MM.1S (cell line): ENCODE data around the gene HOXA11.

Experiments used
- DNase-seq: peaks from one replicate; pipeline ENCODE4 v3.0.0-alpha.2; 2015
- H2AFZ ChIP-seq: fragments of 300-600 bp; sonication (generic); 2 replicates; pipeline ENCODE4 v1.6.0; 2016; ENCODE audit warnings: antibody characterized with exemption, low read length
- H3F3A ChIP-seq: fragments of 300-600 bp; sonication (generic); 2 replicates; pipeline ENCODE4 v1.6.1; 2016; ENCODE audit warnings: mild to moderate bottlenecking, antibody characterized with exemption, low read length, moderate library complexity, mixed read lengths; ENCODE audit not compliant: insufficient read depth
- H3K27ac ChIP-seq: fragments of 300-600 bp; sonication (generic); 2 replicates; pipeline ENCODE4 v1.5.1; 2016; ENCODE audit warnings: mild to moderate bottlenecking, low read length
- H3K27me3 ChIP-seq: fragments of 300-600 bp; sonication (generic); replicated peaks from 2 replicates; pipeline ENCODE4 v1.6.0; 2016; ENCODE audit warnings: low read length; ENCODE audit not compliant: insufficient read depth
- H3K36me3 ChIP-seq: fragments of 300-600 bp; sonication (generic); replicated peaks from 2 replicates; pipeline ENCODE4 v1.6.1; 2016; ENCODE audit warnings: mild to moderate bottlenecking, low read length, mixed read lengths; ENCODE audit not compliant: insufficient read depth
- H3K4me1 ChIP-seq: fragments of 300-600 bp; sonication (generic); 2 replicates; pipeline ENCODE4 v1.6.1; 2016; ENCODE audit warnings: low read length, mixed read lengths
- H3K4me2 ChIP-seq: fragments of 300-600 bp; sonication (generic); 2 replicates; pipeline ENCODE4 v1.6.0; 2016; ENCODE audit warnings: low read depth, low read length
- H3K4me3 ChIP-seq: fragments of 300-600 bp; sonication (generic); 2 replicates; pipeline ENCODE4 v1.5.1; 2016; ENCODE audit warnings: low read length, mixed read lengths
- H3K79me2 ChIP-seq: fragments of 300-600 bp; sonication (generic); 2 replicates; pipeline ENCODE4 v1.6.1; 2016; ENCODE audit warnings: mixed run types, low read length, mixed read lengths
- H3K9ac ChIP-seq: fragments of 300-600 bp; sonication (generic); 2 replicates; pipeline ENCODE4 v1.6.1; 2016; ENCODE audit warnings: low read length, mixed read lengths
- H3K9me2 ChIP-seq: fragments of 300-600 bp; sonication (generic); replicated peaks from 2 replicates; pipeline ENCODE4 v1.6.1; 2016; ENCODE audit warnings: mild to moderate bottlenecking, low read length, mixed read lengths; ENCODE audit not compliant: insufficient read depth
- H3K9me3 ChIP-seq: fragments of 300-600 bp; sonication (generic); replicated peaks from 2 replicates; pipeline ENCODE4 v1.6.1; 2016; ENCODE audit warnings: mild to moderate bottlenecking, low read length, mixed read lengths; ENCODE audit not compliant: insufficient read depth
- H4K20me1 ChIP-seq: fragments of 300-600 bp; sonication (generic); 2 replicates; pipeline ENCODE4 v1.6.1; 2016; ENCODE audit warnings: mild to moderate bottlenecking, low read length, moderate library complexity, mixed read lengths; ENCODE audit not compliant: insufficient read depth
- CTCF ChIP-seq: fragments of 300-600 bp; sonication (generic); IDR thresholded peaks from 2 replicates; pipeline ENCODE4 v1.5.1; 2016; ENCODE audit warnings: antibody characterized with exemption, low read length, mixed read lengths
- EZH2 ChIP-seq: fragments of 300-600 bp; sonication (generic); optimal IDR thresholded peaks from 2 replicates; pipeline ENCODE3; 2017; ENCODE audit warnings: low read depth, mild to moderate bottlenecking, antibody characterized with exemption, low read length, mixed read lengths
- EZH2phosphoT487 ChIP-seq: fragments of 300-600 bp; sonication (generic); IDR thresholded peaks from 2 replicates; pipeline ENCODE4 v1.6.1; 2018; ENCODE audit warnings: antibody characterized with exemption, low read length

HOXA11 gene

DNA sequence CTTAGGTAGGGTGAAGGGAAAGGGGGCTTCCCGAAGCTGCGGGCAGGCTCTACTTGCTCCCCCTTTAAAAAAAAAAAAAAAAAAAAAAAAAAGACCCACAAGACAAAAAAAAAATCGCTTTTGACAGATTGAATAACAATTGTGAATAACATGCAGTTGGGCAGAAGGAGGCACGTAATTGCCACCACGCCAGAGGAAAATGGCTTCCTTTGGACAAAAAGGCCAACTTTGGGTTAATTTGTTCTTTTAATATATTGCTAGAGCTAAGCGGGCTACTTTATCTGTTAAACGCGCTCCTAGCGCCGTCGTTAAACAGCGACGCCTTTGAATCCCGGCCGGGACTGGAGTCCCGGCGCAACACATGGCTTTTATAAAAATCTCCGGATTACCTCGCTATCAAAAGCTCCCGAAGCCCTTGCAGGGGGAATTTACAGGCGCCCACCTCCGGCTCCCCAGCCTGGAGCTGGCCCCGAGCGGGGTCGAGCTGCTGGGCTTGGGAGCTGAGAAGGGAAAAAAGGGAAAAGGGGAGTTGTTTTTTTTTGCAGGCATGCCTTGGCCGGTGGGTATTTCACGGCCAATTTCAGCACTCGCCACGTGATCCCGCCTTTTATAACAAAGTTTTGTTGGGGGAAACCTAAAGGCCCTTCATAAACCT lies 1.2 kb downstream of the HOXA11 start:
- DNase-seq: no peak
- no peak overlapping the region for H3K9ac ChIP-seq
- no peaks in the 10 kb centered on the region for H3K79me2 ChIP-seq
- TF ChIP-seq CTCF (no peak), EZH2 (no peak), EZH2phosphoT487 (no peak)
- H3F3A ChIP-seq: no peaks in the 10 kb centered on the region
- no peaks in the 10 kb centered on the region for H3K36me3 ChIP-seq
- H3K27me3 ChIP-seq: peaks cover 80% of the 10 kb centered on the region
- H3K4me3 ChIP-seq: no peak overlapping the region
- H4K20me1 ChIP-seq: no peaks in the 10 kb centered on the region
- no peaks in the 10 kb centered on the region for H3K9me3 ChIP-seq
- H3K9me2 ChIP-seq: no peaks in the 10 kb centered on the region
- H3K4me2 ChIP-seq: no peak overlapping the region
- no peaks in the 10 kb centered on the region for H3K4me1 ChIP-seq
- no peak overlapping the region for H2AFZ ChIP-seq
- H3K27ac ChIP-seq: no peak overlapping the region

- Histone ChIP-seq H3K4me2 (no peak overlapping the region), H3K9me2 (no peaks in the 10 kb centered on the region), H3K9ac (no peak overlapping the region), H3K4me1 (no peaks in the 10 kb centered on the region), H3F3A (no peaks in the 10 kb centered on the region), H3K4me3 (no peak overlapping the region), H3K27me3 (peaks cover 77% of the 10 kb centered on the region), H3K27ac (no peak overlapping the region), H3K36me3 (no peaks in the 10 kb centered on the region), H3K79me2 (no peaks in the 10 kb centered on the region), H3K9me3 (no peaks in the 10 kb centered on the region), H2AFZ (no peak overlapping the region), H4K20me1 (no peaks in the 10 kb centered on the region)
- TF ChIP-seq EZH2phosphoT487 (no peak), CTCF (no peak), EZH2 (no peak)
- DNase-seq: no peak
Measured at GRCh38 chr7:27182861-27183681, 2.0 kb downstream of the HOXA11 start.

- Histone ChIP-seq H3K4me1 (no peaks in the 10 kb centered on the region), H3F3A (no peaks in the 10 kb centered on the region), H3K9me2 (no peaks in the 10 kb centered on the region), H4K20me1 (no peaks in the 10 kb centered on the region), H2AFZ (no peak overlapping the region), H3K4me3 (no peak overlapping the region), H3K79me2 (no peaks in the 10 kb centered on the region), H3K36me3 (no peaks in the 10 kb centered on the region), H3K27ac (no peak overlapping the region), H3K9me3 (no peaks in the 10 kb centered on the region), H3K9ac (no peak overlapping the region), H3K4me2 (no peak overlapping the region), H3K27me3 (peaks cover 72% of the 10 kb centered on the region)
- no peak for TF ChIP-seq EZH2
- DNase-seq: no peak
Measured at GRCh38 chr7:27182285-27182841, 2.7 kb downstream of the HOXA11 start.
